NCI-H345 (cell line): ENCODE results near the gene EEF2.

Experiments used
- DNase-seq: peaks from one replicate; lab custom pipeline; 2025; lab: John Stamatoyannopoulos, UW

Gene EEF2

GRCh38 chr19:3984584-3984907 lies 717 bp downstream of the EEF2 start:
- no peak for DNase-seq

- no peak for DNase-seq
These were observed 1.2 kb downstream of the EEF2 start for GRCh38 chr19:3983936-3984583.

GRCh38 chr19:3983542-3983914 lies 1.7 kb downstream of the EEF2 start:
- DNase-seq: no peak

- DNase-seq: no peak
These were observed 2.3 kb downstream of the EEF2 start for GRCh38 chr19:3982701-3983541.

GRCh38 chr19:3981736-3982681 lies 3.3 kb downstream of the EEF2 start:
- no peak for DNase-seq

GRCh38 chr19:3981373-3981735 lies 3.9 kb downstream of the EEF2 start:
- DNase-seq: no peak

- DNase-seq: no peak
These were observed 4.7 kb downstream of the EEF2 start for GRCh38 chr19:3980353-3981251.

- no peak for DNase-seq
These were observed 5.5 kb downstream of the EEF2 start for GRCh38 chr19:3979674-3980352.

GRCh38 chr19:3979289-3979673 lies 6.0 kb downstream of the EEF2 start:
- DNase-seq: no peak

- no peak for DNase-seq
These were observed 7.1 kb downstream of the EEF2 start for GRCh38 chr19:3978145-3978544.

- no peak for DNase-seq
These were observed 7.8 kb downstream of the EEF2 start for GRCh38 chr19:3977242-3978143.

- DNase-seq: no peak
These were observed 8.6 kb downstream of the EEF2 start for GRCh38 chr19:3976495-3977241.

GRCh38 chr19:3975637-3976087 lies 9.6 kb downstream of the EEF2 start:
- no peak for DNase-seq

- no peak for DNase-seq
These were observed 10.1 kb downstream of the EEF2 start for GRCh38 chr19:3975144-3975543.

GRCh38 chr19:3970808-3971598 lies 14.3 kb downstream of the EEF2 start, which contains the start of gene DAPK3:
Gene DAPK3, minus strand, starts transcription at chr19:3971099. Its CDS starts 1,364 bp downstream, at chr19:3969735.
- DNase-seq: peak; percentile 99

GRCh38 chr19:3970313-3970807 lies 14.9 kb downstream of the EEF2 start:
- DNase-seq: no peak

- no peak for DNase-seq
These were observed 15.6 kb downstream of the EEF2 start for GRCh38 chr19:3969435-3970312.
